Retinal pigment epithelial cell (primary cell): Measurements from ENCODE around the gene IKBKE.

ENCODE experiments used
- DNase-seq: peaks from one replicate; pipeline ENCODE4 v3.0.0-alpha.2; 2010; ENCODE audit warnings: low read depth
- H3K4me3 ChIP-seq: 2 replicates; pipeline ENCODE4 v1.5.1; 2011; ENCODE audit warnings: mild to moderate bottlenecking, low read length, control low read depth, moderate library complexity
- TF ChIP-seq, protein P1 (sequence below): conservative IDR thresholded peaks from 2 replicates; pipeline ENCODE4 v1.5.1; 2011; ENCODE audit warnings: low read depth, low read length, control low read depth, inconsistent platforms

The IKBKE gene

GRCh38 chr1:206469933-206470691 is at the start of gene IKBKE:
Gene IKBKE, plus strand, starts transcription at chr1:206470476. Its CDS starts 2,752 bp downstream, at chr1:206473228.
- H3K4me3 ChIP-seq, result peak within 1 kb of the TSS; percentile 75
- TF ChIP-seq, protein P1, sequence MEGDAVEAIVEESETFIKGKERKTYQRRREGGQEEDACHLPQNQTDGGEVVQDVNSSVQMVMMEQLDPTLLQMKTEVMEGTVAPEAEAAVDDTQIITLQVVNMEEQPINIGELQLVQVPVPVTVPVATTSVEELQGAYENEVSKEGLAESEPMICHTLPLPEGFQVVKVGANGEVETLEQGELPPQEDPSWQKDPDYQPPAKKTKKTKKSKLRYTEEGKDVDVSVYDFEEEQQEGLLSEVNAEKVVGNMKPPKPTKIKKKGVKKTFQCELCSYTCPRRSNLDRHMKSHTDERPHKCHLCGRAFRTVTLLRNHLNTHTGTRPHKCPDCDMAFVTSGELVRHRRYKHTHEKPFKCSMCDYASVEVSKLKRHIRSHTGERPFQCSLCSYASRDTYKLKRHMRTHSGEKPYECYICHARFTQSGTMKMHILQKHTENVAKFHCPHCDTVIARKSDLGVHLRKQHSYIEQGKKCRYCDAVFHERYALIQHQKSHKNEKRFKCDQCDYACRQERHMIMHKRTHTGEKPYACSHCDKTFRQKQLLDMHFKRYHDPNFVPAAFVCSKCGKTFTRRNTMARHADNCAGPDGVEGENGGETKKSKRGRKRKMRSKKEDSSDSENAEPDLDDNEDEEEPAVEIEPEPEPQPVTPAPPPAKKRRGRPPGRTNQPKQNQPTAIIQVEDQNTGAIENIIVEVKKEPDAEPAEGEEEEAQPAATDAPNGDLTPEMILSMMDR, result peak; percentile 39
- no peak for DNase-seq

DNA sequence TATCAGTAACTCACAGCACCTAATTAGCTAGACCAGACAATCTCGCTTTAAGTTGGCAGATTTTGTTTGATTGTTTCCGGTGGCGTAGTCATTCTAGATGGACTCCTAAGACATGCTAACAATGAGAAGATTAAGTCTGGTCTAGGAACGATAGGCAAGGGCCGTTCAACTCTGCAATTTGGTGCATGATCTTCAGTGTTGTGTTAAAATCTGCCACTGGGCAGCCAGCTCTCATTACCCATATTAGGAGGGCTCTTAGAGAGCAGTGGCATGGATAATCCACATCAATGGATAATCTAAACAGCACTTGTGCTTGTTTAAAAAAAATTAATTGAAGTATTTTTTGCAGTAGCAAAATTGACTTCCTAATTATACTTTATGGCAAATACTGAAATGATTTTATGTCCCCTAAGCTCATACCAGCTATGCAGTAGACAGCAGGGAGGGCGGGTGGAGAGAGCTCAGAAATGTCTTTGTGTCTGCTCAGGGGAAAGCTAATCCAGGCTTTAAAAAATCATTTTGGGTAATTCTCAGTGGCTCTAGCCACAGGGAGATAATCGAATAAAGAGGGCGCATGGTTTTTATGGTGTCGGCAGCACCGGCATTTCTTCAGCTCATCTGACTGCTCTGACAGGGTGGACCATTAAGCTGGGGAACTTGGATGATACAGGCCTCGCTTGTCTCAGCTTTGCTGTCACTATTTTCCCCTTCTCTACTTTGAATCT is 48.5 kb upstream of the IKBKE start:
- TF ChIP-seq, protein P1, result no peak
- no peak for DNase-seq
- no peak overlapping the region for H3K4me3 ChIP-seq

GRCh38 chr1:206422525-206422924 is 47.8 kb upstream of the IKBKE start:
- DNase-seq, result no peak
- no peak overlapping the region for H3K4me3 ChIP-seq
- TF ChIP-seq, protein P1, result no peak

GRCh38 chr1:206427291-206427690 is 43.0 kb upstream of the IKBKE start:
- no peak overlapping the region for H3K4me3 ChIP-seq
- no peak for DNase-seq
- TF ChIP-seq, protein P1, result no peak

- DNase-seq, result no peak
- TF ChIP-seq, protein P1, result no peak
- no peak overlapping the region for H3K4me3 ChIP-seq
Observed at GRCh38 chr1:206429421-206429820, 40.9 kb upstream of the IKBKE start.

GRCh38 chr1:206430031-206430983 is 40.0 kb upstream of the IKBKE start:
- no peak for DNase-seq

More at GRCh38 chr1:206430031-206430983, 40.0 kb upstream of the IKBKE start:
- H3K4me3 ChIP-seq, result no peak overlapping the region
- TF ChIP-seq, protein P1, result no peak
